Esophagus muscularis mucosa (tissue), 3 donors: ENCODE results near the gene EXOC3.

ENCODE experiments used
- EP300 ChIP-seq: sonication (generic); formaldehyde crosslinking; IDR thresholded peaks from one replicate; pipeline ENCODE4 v1.6.1; 2017; ENCODE audit warnings: antibody characterized with exemption
- TF ChIP-seq, protein P1 (sequence below), 3 experiments: fragments of 200-600 bp in 2 of 3; fragments of 450-650 bp in 1 of 3; sonication (generic) in 2 of 3; IDR thresholded peaks; one replicate each; pipeline ENCODE4 v1.5.1; 2017 to 2019; ENCODE audit warnings: antibody characterized with exemption in 3 of 3, mild to moderate bottlenecking in 2 of 3, moderate library complexity in 1 of 3

- TF ChIP-seq, protein P1, sequence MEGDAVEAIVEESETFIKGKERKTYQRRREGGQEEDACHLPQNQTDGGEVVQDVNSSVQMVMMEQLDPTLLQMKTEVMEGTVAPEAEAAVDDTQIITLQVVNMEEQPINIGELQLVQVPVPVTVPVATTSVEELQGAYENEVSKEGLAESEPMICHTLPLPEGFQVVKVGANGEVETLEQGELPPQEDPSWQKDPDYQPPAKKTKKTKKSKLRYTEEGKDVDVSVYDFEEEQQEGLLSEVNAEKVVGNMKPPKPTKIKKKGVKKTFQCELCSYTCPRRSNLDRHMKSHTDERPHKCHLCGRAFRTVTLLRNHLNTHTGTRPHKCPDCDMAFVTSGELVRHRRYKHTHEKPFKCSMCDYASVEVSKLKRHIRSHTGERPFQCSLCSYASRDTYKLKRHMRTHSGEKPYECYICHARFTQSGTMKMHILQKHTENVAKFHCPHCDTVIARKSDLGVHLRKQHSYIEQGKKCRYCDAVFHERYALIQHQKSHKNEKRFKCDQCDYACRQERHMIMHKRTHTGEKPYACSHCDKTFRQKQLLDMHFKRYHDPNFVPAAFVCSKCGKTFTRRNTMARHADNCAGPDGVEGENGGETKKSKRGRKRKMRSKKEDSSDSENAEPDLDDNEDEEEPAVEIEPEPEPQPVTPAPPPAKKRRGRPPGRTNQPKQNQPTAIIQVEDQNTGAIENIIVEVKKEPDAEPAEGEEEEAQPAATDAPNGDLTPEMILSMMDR (IDR thresholded peaks at IDR 0.05) = no peak
- TF ChIP-seq EP300 = no peak
These were observed 16.5 kb upstream of the EXOC3 start for GRCh38 chr5:426392-426976.
